Neutrophil (primary cell): ENCODE measurements around the gene ENTPD1.

Experiments
- H3K27ac ChIP-seq: fragments of 200-600 bp; sonication (generic); 2 replicates; pipeline ENCODE4 v1.5.1; 2016; ENCODE audit warnings: mild to moderate bottlenecking, moderate library complexity
- H3K27me3 ChIP-seq: fragments of 200-600 bp; sonication (generic); 2 replicates; pipeline ENCODE4 v1.6.0; 2016; ENCODE audit warnings: mild to moderate bottlenecking
- H3K36me3 ChIP-seq: fragments of 200-600 bp; sonication (generic); 2 replicates; pipeline ENCODE4 v1.5.1; 2017
- H3K4me1 ChIP-seq, 2 experiments: fragments of 200-600 bp in 1 of 2; sonication (generic) in 1 of 2; 1 replicate in 1 of 2; 2 replicates in 1 of 2; pipeline versions ENCODE4 v1.5.1 to v1.6.1; 2013 to 2016; ENCODE audit warnings: low read depth in 1 of 2, low read length in 1 of 2, mild to moderate bottlenecking in 1 of 2, moderate library complexity in 1 of 2; ENCODE audit not compliant: control insufficient read depth in 1 of 2, insufficient read depth in 1 of 2
- H3K4me3 ChIP-seq, 2 experiments: fragments of 200-600 bp in 1 of 2; sonication (generic) in 1 of 2; 1 replicate in 1 of 2; 2 replicates in 1 of 2; pipeline ENCODE4 v1.5.1; 2013 to 2016; ENCODE audit warnings: low read depth in 1 of 2, low read length in 1 of 2, mild to moderate bottlenecking in 1 of 2, moderate library complexity in 1 of 2
- H3K9me3 ChIP-seq: fragments of 200-600 bp; sonication (generic); 2 replicates; pipeline ENCODE4 v1.5.1; 2016
- TF ChIP-seq, protein P1 (sequence below): fragments of 200-600 bp; sonication (generic); IDR thresholded peaks from 2 replicates; pipeline ENCODE4 v1.5.1; 2016; ENCODE audit warnings: antibody characterized with exemption

Gene ENTPD1

DNA sequence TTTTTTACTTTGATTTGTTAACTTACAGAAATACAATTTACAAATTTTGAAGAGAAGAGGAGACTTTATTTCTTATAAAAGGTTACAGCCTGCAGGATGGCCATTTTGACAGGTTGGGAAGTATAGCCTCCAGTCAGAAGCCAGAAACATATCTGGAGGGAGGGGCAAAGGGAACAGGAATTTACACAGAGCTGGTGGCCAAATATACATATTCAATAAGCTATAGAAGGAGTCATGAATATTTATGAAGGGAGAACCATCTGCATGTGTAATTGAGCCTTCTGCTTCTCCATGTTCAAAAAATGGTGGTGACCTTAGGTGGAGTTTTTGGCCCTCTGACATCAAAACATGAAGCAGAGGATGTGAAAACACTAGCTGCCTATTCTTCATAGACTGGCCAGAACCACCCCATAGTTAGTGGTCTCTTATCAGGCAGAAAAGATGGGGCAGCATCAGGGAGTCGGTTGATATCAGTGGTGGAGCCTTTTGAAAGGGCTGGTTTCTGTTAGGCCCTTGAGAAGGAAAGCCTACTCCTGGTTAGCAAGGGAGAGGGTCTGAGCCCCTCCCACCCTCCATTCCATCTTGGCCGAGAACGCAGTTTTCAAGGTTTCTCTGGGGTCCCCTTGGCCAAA is 57.2 kb downstream of the ENTPD1 start:
- Histone ChIP-seq H3K9me3 (no peaks in the 10 kb centered on the region), H3K4me1 (peaks cover 17 to 26% of the 10 kb centered on the region in 2 experiments), H3K27me3 (no peaks in the 10 kb centered on the region), H3K36me3 (peaks cover 22% of the 10 kb centered on the region), H3K27ac (peak overlapping the region; percentile 45), H3K4me3 (no peak overlapping the region)
- TF ChIP-seq, protein P1, sequence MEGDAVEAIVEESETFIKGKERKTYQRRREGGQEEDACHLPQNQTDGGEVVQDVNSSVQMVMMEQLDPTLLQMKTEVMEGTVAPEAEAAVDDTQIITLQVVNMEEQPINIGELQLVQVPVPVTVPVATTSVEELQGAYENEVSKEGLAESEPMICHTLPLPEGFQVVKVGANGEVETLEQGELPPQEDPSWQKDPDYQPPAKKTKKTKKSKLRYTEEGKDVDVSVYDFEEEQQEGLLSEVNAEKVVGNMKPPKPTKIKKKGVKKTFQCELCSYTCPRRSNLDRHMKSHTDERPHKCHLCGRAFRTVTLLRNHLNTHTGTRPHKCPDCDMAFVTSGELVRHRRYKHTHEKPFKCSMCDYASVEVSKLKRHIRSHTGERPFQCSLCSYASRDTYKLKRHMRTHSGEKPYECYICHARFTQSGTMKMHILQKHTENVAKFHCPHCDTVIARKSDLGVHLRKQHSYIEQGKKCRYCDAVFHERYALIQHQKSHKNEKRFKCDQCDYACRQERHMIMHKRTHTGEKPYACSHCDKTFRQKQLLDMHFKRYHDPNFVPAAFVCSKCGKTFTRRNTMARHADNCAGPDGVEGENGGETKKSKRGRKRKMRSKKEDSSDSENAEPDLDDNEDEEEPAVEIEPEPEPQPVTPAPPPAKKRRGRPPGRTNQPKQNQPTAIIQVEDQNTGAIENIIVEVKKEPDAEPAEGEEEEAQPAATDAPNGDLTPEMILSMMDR = no peak

DNA sequence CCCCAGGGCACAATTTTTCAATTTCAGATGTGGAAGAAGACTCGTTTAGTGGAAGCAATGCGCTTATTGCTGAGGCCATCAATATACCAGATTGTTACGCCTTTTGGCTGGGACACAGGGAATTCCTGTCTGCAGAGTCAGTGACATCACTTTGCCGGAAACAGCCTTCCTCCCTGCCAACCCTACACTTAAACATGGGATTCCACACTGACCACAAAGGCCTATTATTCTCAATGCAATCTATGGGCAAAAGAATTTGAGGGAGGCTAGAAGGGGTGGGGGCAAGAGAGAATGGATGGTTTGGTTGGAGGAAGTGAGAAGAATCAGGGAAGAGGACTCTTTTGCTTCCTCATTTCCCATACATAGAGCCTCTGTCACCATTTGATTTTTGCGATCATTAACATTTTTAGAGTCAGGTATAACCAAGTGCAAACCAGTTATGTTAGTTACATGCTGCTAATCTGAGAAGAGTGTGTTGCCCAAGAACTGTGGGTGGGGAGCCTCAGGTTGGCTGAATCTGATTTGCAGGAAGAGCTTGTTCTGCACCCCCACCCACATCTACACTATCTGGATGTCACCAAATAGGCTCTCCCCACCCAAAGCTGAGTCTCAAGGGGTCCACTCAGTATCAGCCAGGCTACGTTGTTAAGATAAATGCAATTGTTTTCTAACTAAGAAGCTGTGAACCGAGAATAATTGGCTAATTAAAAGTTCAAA is 58.2 kb downstream of the ENTPD1 start:
- Histone ChIP-seq H3K27ac (peak overlapping the region; percentile 45), H3K4me3 (no peak overlapping the region), H3K4me1 (peaks cover 17 to 30% of the 10 kb centered on the region in 2 experiments), H3K36me3 (peaks cover 21% of the 10 kb centered on the region), H3K9me3 (no peaks in the 10 kb centered on the region), H3K27me3 (no peaks in the 10 kb centered on the region)
- TF ChIP-seq, protein P1 = no peak

DNA sequence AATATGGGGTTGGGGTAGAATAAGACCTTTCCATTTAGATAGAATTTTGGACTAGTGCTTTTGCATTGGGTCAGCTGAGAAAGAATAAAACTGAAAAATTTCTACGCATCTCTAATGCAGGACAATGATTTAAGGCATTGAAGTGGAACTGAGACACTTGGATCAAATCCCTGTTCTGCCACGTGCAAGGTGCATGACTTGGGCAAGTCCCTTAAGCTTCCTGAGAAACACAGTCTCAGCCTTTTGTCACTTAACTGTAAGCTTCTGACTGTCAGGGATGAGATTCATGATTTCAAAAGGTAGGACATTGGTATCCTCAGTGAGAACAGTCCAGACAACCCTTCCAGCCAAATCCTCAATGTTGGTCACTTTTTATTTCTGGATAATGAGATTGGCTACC is 59.2 kb downstream of the ENTPD1 start:
- H3K4me1 ChIP-seq = peaks cover 24 to 40% of the 10 kb centered on the region in 2 experiments

DNA sequence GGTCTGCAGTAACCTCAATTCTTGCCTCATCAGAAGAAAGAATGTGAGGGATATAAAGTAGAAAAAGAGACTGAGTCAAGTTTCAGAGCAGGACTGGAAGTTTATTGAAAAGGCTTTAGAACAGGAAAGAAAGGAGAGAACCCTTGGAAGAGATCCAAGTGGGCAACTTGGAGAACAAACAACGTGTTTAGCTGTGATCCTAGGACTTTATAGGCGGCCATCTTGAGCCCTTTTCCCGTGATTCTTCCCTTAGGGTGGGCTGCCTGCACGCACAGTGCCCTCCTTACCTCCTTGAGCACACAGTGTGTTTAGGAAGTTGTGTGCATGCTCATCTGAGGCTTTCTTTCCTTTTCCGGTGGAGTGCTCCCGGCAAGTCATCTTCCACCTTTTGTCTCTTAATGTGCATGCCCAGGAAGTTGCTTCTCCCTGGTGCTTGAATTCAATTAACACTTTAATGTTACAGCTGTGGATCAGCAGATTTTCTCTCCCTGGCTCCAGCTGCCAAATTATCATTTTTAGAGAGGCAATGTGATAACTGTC is 59.8 kb downstream of the ENTPD1 start:
- Histone ChIP-seq H3K4me3 (no peak overlapping the region), H3K36me3 (peaks cover 9% of the 10 kb centered on the region), H3K27ac (peak overlapping the region; percentile 45), H3K27me3 (no peaks in the 10 kb centered on the region), H3K9me3 (no peaks in the 10 kb centered on the region), H3K4me1 (peaks cover 26 to 46% of the 10 kb centered on the region in 2 experiments)
- TF ChIP-seq, protein P1 = no peak

More for the DNA sequence above, 59.2 kb downstream of the ENTPD1 start:
- H3K36me3 ChIP-seq = peaks cover 11% of the 10 kb centered on the region
- TF ChIP-seq, protein P1 = no peak
- H3K27me3 ChIP-seq = no peaks in the 10 kb centered on the region
- no peak overlapping the region for H3K4me3 ChIP-seq
- H3K27ac ChIP-seq = peak overlapping the region; percentile 45
- H3K9me3 ChIP-seq = no peaks in the 10 kb centered on the region

DNA sequence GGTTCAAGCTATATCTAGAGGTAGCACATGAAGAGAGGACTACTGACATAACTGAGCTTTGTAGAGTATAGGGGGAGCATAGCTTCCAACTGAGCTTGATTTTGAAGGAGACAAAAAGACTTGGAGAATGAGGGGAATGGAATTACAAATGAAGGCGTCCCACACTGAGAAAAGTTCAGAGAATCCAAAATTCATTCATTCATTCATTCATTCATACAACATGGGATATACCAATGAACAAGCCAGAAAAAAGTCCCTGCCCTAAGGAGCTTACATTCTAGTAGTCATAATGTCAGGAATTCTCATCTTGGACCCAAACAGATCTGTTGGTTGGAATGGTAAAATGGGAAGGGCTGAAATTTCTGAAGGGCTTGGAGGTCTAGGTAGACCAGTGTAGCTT is 62.0 kb downstream of the ENTPD1 start:
- H3K36me3 ChIP-seq = peaks cover 9% of the 10 kb centered on the region
- H3K9me3 ChIP-seq = no peaks in the 10 kb centered on the region
- H3K27ac ChIP-seq = peak overlapping the region; percentile 90
- TF ChIP-seq, protein P1 = no peak
- H3K4me3 ChIP-seq = no peak overlapping the region
- H3K4me1 ChIP-seq = peaks cover 48 to 68% of the 10 kb centered on the region in 2 experiments
- no peaks in the 10 kb centered on the region for H3K27me3 ChIP-seq
